Measurements from ENCODE around the gene FAM13B. TPM values are rescaled to one million over a fixed set of nuclear protein-coding genes. Genes with fewer than 3 reads are reported as not detected.
A peak's percentile ranks its signal among the peaks of the same experiment; 100 is the strongest.
"Not testable (repeated sequence)": the region's sequence is repeated elsewhere in the genome, so short reads cannot be mapped to it uniquely, and the experiment has no call there.

Gene FAM13B
- total and polyA plus RNA-seq, 9 of the 15 experiments (the other 6 are each of a cell fraction or from before 2014, with no cell fraction given) = 2.3 to 21.6 (median 14.1) TPM

GRCh38 chr5:138028262-138028970, 4.5 kb downstream of the FAM13B start:
- H3K27me3 ChIP-seq (ENCODE audit: control insufficient read depth in 2 of 2, insufficient read depth in 2 of 2, low read length in 2 of 2); in situ Hi-C loops (cut with MboI); H3K4me3 ChIP-seq; FAIRE-seq; H3K9me3 ChIP-seq (replicated peaks; ENCODE audit: control insufficient read depth, insufficient read depth, low read depth, low read length); H3K9me1 ChIP-seq (ENCODE audit: control insufficient read depth, insufficient read depth, low read length); H3K27ac ChIP-seq (ENCODE audit: extremely low read depth, low read depth, low read length); DNase-seq (ENCODE audit: extremely low read depth in 1 of 4, low spot score in 3 of 4); BruUV-seq (replicated peaks); intact Hi-C loops (cut with micrococcal nuclease); H2AFZ ChIP-seq (ENCODE audit: low read depth, low read length); H3K4me2 ChIP-seq (ENCODE audit: insufficient read depth, low read length); ATAC-seq; H3K9ac ChIP-seq (ENCODE audit: insufficient read depth in 1 of 2, low read depth in 2 of 2, low read length in 2 of 2): not testable (repeated sequence)
- WGBS (ENCODE audit: insufficient coverage, low coverage, missing lambda C conversion rate) = 94% methylated on average over 12 of the region's 12 CpGs
- 0 out of 4 replicates have a peak, but pooled peaks of 1 of the 2 experiments have one; percentile 19 for TF ChIP-seq MLLT1 (IDR thresholded peaks at IDR 0.05)
- H3K4me1 ChIP-seq (replicated peaks in 1 of 2; ENCODE audit: control insufficient read depth in 2 of 2, insufficient read depth in 2 of 2, low read length in 2 of 2) = peaks cover 14 to 20% of the 10 kb centered on the region in 2 experiments; a peak in 4 of 5 replicates
- CTCF ChIA-PET (ENCODE audit: low intra/inter-chr PET ratio) = interaction anchor here (0.6 kb wide), 1 partner anchor 17 kb away, joined by 3 read pairs; no protein-coding TSS in a partner anchor
- peaks cover 17% of the 10 kb centered on the region; the same call in 2 of the 3 replicates for H3K36me3 ChIP-seq (ENCODE audit: control insufficient read depth, insufficient read depth, low read length)
- H3K79me2 ChIP-seq (ENCODE audit: control insufficient read depth, insufficient read depth, low read length) = peaks cover 94% of the 10 kb centered on the region
- POLR2A ChIA-PET = interaction anchor here (0.5 to 2.7 kb wide), 4 partner anchors 10 to 275 kb away, joined by 3 to 11 read pairs (median 4); partner anchors contain the start of gene PKD2L2
- peaks cover 13% of the 10 kb centered on the region for H4K20me1 ChIP-seq (replicated peaks; ENCODE audit: control insufficient read depth, insufficient read depth, low read length)

- in situ Hi-C loops (cut with MboI); H3K27ac ChIP-seq (ENCODE audit: extremely low read depth, low read depth, low read length); intact Hi-C loops (cut with micrococcal nuclease); FAIRE-seq; H3K9me3 ChIP-seq (replicated peaks; ENCODE audit: control insufficient read depth, insufficient read depth, low read depth, low read length); H3K9me1 ChIP-seq (ENCODE audit: control insufficient read depth, insufficient read depth, low read length); H4K20me1 ChIP-seq (replicated peaks; ENCODE audit: control insufficient read depth, insufficient read depth, low read length); H3K4me3 ChIP-seq; H3K4me2 ChIP-seq (ENCODE audit: insufficient read depth, low read length); ATAC-seq; DNase-seq (ENCODE audit: extremely low read depth in 1 of 4, low spot score in 3 of 4); CTCF ChIA-PET (ENCODE audit: low intra/inter-chr PET ratio); BruUV-seq (replicated peaks); H2AFZ ChIP-seq (ENCODE audit: low read depth, low read length); H3K27me3 ChIP-seq (ENCODE audit: control insufficient read depth in 2 of 2, insufficient read depth in 2 of 2, low read length in 2 of 2); H3K9ac ChIP-seq (ENCODE audit: insufficient read depth in 1 of 2, low read depth in 2 of 2, low read length in 2 of 2): not testable (repeated sequence)
- WGBS (ENCODE audit: insufficient coverage, low coverage, missing lambda C conversion rate) = 99% methylated on average over 9 of the region's 9 CpGs
- POLR2A ChIA-PET = interaction anchor here (1.0 to 2.7 kb wide), 3 partner anchors 8 to 85 kb away, joined by 3 to 11 read pairs (median 4); no protein-coding TSS in a partner anchor
- Histone ChIP-seq H3K79me2 (ENCODE audit: control insufficient read depth, insufficient read depth, low read length) (peaks cover 99% of the 10 kb centered on the region), H3K36me3 (ENCODE audit: control insufficient read depth, insufficient read depth, low read length) (peaks cover 19% of the 10 kb centered on the region; the same call in 2 of the 3 replicates), H3K4me1 (replicated peaks in 1 of 2; ENCODE audit: control insufficient read depth in 2 of 2, insufficient read depth in 2 of 2, low read length in 2 of 2) (peaks cover 13% of the 10 kb centered on the region in 2 experiments; a peak in 4 of 5 replicates)
Measured at GRCh38 chr5:138026793-138027192, 6.1 kb downstream of the FAM13B start.
